ENCODE data around the gene RETNLB. TPM values are rescaled to one million over a fixed set of nuclear protein-coding genes. Genes with fewer than 3 reads are reported as not detected.

The RETNLB gene
- total RNA-seq: not detected

GRCh38 chr3:108757404-108757982, at the start of gene RETNLB:
TSS of gene RETNLB (minus strand) at chr3:108757410. CDS start at chr3:108757185, 225 bp downstream.
- DNase-seq (ENCODE audit: low spot score) (no peak), ATAC-seq (no peak)
- intact Hi-C loops (cut with DNase I): no loop called here

- ATAC-seq: no peak
- intact Hi-C loops (cut with DNase I): no loop called here
- DNase-seq (ENCODE audit: low spot score): no peak
Observed at GRCh38 chr3:108806316-108806715, 49.1 kb upstream of the RETNLB start.

- intact Hi-C loops (cut with DNase I): no loop called here
- ATAC-seq (no peak), DNase-seq (ENCODE audit: low spot score) (no peak)
Observed at GRCh38 chr3:108804966-108805365, 47.8 kb upstream of the RETNLB start.

- no peak for ATAC-seq
- intact Hi-C loops (cut with DNase I): no loop called here
- no peak for DNase-seq (ENCODE audit: low spot score)
Observed at GRCh38 chr3:108804437-108804836, 47.2 kb upstream of the RETNLB start.

- intact Hi-C loops (cut with DNase I): no loop called here
Observed at GRCh38 chr3:108791473-108791872, 34.3 kb upstream of the RETNLB start.

GRCh38 chr3:108780235-108780634, 23.0 kb upstream of the RETNLB start:
- intact Hi-C loops (cut with DNase I): no loop called here
- DNase-seq (ENCODE audit: low spot score): no peak
- no peak for ATAC-seq

More at GRCh38 chr3:108791473-108791872, 34.3 kb upstream of the RETNLB start:
- ATAC-seq (no peak), DNase-seq (ENCODE audit: low spot score) (no peak)

GRCh38 chr3:108779496-108779895, 22.3 kb upstream of the RETNLB start:
- intact Hi-C loops (cut with DNase I): no loop called here
- ATAC-seq (no peak), DNase-seq (ENCODE audit: low spot score) (no peak)

GRCh38 chr3:108775649-108776048, 18.4 kb upstream of the RETNLB start:
- ATAC-seq: no peak
- intact Hi-C loops (cut with DNase I): no loop called here

GRCh38 chr3:108767253-108767652, 10.0 kb upstream of the RETNLB start:
- intact Hi-C loops (cut with DNase I): no loop called here
- DNase-seq (ENCODE audit: low spot score) (no peak), ATAC-seq (no peak)

More at GRCh38 chr3:108775649-108776048, 18.4 kb upstream of the RETNLB start:
- DNase-seq (ENCODE audit: low spot score): no peak

GRCh38 chr3:108755686-108756085, 1.5 kb downstream of the RETNLB start:
- ATAC-seq (no peak), DNase-seq (ENCODE audit: low spot score) (no peak)
- intact Hi-C loops (cut with DNase I): no loop called here

- no peak for DNase-seq (ENCODE audit: low spot score)
- intact Hi-C loops (cut with DNase I): no loop called here
- no peak for ATAC-seq
Observed at GRCh38 chr3:108744762-108745161, 12.4 kb downstream of the RETNLB start.

GRCh38 chr3:108742929-108743328, 14.3 kb downstream of the RETNLB start:
- ATAC-seq: no peak
- intact Hi-C loops (cut with DNase I): no loop called here
- DNase-seq (ENCODE audit: low spot score): no peak

- intact Hi-C loops (cut with DNase I): no loop called here
- no peak for DNase-seq (ENCODE audit: low spot score)
- ATAC-seq: no peak
Observed at GRCh38 chr3:108736821-108737220, 20.4 kb downstream of the RETNLB start.

GRCh38 chr3:108728934-108729333, 28.3 kb downstream of the RETNLB start:
- no peak for DNase-seq (ENCODE audit: low spot score)
- intact Hi-C loops (cut with DNase I): no loop called here
- no peak for ATAC-seq

- DNase-seq (ENCODE audit: low spot score): no peak
- intact Hi-C loops (cut with DNase I): no loop called here
- no peak for ATAC-seq
Observed at GRCh38 chr3:108728105-108728504, 29.1 kb downstream of the RETNLB start.

GRCh38 chr3:108724101-108724500, 33.1 kb downstream of the RETNLB start:
- ATAC-seq (no peak), DNase-seq (ENCODE audit: low spot score) (no peak)
- intact Hi-C loops (cut with DNase I): no loop called here

- intact Hi-C loops (cut with DNase I): no loop called here
- ATAC-seq (no peak), DNase-seq (ENCODE audit: low spot score) (no peak)
Observed at GRCh38 chr3:108722724-108723123, 34.5 kb downstream of the RETNLB start.

- ATAC-seq: no peak
- intact Hi-C loops (cut with DNase I): no loop called here
- DNase-seq (ENCODE audit: low spot score): no peak
Observed at GRCh38 chr3:108719178-108719806, 37.9 kb downstream of the RETNLB start.

GRCh38 chr3:108718454-108718853, 38.8 kb downstream of the RETNLB start:
- no peak for DNase-seq (ENCODE audit: low spot score)
- ATAC-seq: no peak
- intact Hi-C loops (cut with DNase I): no loop called here

- intact Hi-C loops (cut with DNase I): no loop called here
- no peak for ATAC-seq
- DNase-seq (ENCODE audit: low spot score): no peak
Observed at GRCh38 chr3:108713816-108714215, 43.4 kb downstream of the RETNLB start.

GRCh38 chr3:108713009-108713516, 44.1 kb downstream of the RETNLB start:
- intact Hi-C loops (cut with DNase I): no loop called here
- no peak for ATAC-seq

More at GRCh38 chr3:108713009-108713516, 44.1 kb downstream of the RETNLB start:
- DNase-seq (ENCODE audit: low spot score): no peak
